Hepatocyte (in vitro differentiated cells): ENCODE measurements around the gene PRPS1.

Experiments
- EZH2 ChIP-seq: fragments of 200-600 bp; sonication (generic); IDR thresholded peaks from 2 replicates; pipeline ENCODE4 v1.6.1; 2016; ENCODE audit warnings: antibody characterized with exemption, mild to moderate bottlenecking, borderline replicate concordance
- EZH2phosphoT487 ChIP-seq: fragments of 200-600 bp; sonication (generic); IDR thresholded peaks from one replicate; pipeline ENCODE4 v1.6.1; 2018; ENCODE audit warnings: antibody characterized with exemption, mild to moderate bottlenecking, low read depth, moderate library complexity; ENCODE audit not compliant: unreplicated experiment, severe bottlenecking
- TF ChIP-seq, protein P1 (sequence below): fragments of 200-600 bp; sonication (generic); IDR thresholded peaks from 2 replicates; pipeline ENCODE4 v1.5.1; 2016; ENCODE audit warnings: antibody characterized with exemption, mild to moderate bottlenecking; ENCODE audit not compliant: poor library complexity

DNA sequence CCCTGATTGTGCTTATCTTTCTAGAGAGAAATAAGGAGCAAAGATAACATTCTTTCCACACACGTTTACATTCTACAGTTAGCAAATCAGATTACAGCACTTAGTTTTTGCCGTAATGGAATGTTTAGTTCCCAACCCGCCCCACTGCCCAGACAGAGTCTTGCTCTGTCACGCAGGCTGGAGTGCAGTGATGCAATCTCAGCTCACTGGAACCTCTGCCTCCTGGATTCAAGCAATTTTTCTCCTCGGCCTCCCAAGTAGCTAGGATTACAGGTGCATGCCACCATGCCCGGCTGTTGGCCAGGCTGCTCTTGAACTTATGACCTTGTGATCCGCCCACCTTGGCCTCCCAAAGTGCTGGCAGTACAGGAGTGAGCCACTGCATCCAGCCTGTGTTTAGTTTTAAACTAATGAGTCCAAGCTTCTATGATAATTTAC is 8.4 kb upstream of the PRPS1 start:
- TF ChIP-seq, protein P1, sequence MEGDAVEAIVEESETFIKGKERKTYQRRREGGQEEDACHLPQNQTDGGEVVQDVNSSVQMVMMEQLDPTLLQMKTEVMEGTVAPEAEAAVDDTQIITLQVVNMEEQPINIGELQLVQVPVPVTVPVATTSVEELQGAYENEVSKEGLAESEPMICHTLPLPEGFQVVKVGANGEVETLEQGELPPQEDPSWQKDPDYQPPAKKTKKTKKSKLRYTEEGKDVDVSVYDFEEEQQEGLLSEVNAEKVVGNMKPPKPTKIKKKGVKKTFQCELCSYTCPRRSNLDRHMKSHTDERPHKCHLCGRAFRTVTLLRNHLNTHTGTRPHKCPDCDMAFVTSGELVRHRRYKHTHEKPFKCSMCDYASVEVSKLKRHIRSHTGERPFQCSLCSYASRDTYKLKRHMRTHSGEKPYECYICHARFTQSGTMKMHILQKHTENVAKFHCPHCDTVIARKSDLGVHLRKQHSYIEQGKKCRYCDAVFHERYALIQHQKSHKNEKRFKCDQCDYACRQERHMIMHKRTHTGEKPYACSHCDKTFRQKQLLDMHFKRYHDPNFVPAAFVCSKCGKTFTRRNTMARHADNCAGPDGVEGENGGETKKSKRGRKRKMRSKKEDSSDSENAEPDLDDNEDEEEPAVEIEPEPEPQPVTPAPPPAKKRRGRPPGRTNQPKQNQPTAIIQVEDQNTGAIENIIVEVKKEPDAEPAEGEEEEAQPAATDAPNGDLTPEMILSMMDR = no peak
- TF ChIP-seq EZH2 = no peak
- TF ChIP-seq EZH2phosphoT487 = no peak
